ENCODE data around the gene B3GAT1. TPM values are rescaled to one million over a fixed set of nuclear protein-coding genes. Genes with fewer than 3 reads are reported as not detected.

B3GAT1 gene
- total RNA-seq, 4 donors from 2014 or later, result 0.40 to 0.76 TPM; not detected in 2

DNA sequence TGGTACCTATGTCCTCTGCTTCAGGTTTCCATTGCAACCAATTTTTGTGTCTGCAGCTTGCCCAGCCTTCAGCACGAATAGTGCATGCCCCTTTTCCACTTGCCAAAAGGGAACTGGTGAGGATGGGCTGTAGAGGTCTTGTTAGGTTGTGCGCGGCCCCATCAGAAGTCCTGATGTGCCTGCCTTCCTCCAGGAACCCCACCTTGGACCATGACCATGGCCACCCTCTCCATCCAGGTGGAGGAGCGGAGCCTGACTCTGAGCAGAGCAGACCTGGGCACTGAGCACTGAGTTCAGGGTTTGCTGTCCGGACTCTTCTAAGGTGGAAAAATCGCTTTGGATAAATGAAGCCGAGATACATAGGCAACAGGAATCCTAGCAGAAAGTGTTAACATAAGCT, 73.4 kb downstream of the B3GAT1 start:
- DNase-seq, result no peak
- H3K4me1 ChIP-seq, result no peaks in the 10 kb centered on the region
- H3K36me3 ChIP-seq, result no peaks in the 10 kb centered on the region
- no peak for TF ChIP-seq POLR2A (IDR thresholded peaks at IDR 0.05)
- TF ChIP-seq, protein P1, sequence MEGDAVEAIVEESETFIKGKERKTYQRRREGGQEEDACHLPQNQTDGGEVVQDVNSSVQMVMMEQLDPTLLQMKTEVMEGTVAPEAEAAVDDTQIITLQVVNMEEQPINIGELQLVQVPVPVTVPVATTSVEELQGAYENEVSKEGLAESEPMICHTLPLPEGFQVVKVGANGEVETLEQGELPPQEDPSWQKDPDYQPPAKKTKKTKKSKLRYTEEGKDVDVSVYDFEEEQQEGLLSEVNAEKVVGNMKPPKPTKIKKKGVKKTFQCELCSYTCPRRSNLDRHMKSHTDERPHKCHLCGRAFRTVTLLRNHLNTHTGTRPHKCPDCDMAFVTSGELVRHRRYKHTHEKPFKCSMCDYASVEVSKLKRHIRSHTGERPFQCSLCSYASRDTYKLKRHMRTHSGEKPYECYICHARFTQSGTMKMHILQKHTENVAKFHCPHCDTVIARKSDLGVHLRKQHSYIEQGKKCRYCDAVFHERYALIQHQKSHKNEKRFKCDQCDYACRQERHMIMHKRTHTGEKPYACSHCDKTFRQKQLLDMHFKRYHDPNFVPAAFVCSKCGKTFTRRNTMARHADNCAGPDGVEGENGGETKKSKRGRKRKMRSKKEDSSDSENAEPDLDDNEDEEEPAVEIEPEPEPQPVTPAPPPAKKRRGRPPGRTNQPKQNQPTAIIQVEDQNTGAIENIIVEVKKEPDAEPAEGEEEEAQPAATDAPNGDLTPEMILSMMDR (IDR thresholded peaks at IDR 0.05), result no peak
- H3K4me3 ChIP-seq, result no peak overlapping the region
- no peaks in the 10 kb centered on the region for H3K27me3 ChIP-seq
- H3K27ac ChIP-seq, result no peak overlapping the region
- intact Hi-C loops (cut with DNase I; ENCODE audit: low total_unique reads), result no loop called here
- no peaks in the 10 kb centered on the region for H3K9me3 ChIP-seq

DNA sequence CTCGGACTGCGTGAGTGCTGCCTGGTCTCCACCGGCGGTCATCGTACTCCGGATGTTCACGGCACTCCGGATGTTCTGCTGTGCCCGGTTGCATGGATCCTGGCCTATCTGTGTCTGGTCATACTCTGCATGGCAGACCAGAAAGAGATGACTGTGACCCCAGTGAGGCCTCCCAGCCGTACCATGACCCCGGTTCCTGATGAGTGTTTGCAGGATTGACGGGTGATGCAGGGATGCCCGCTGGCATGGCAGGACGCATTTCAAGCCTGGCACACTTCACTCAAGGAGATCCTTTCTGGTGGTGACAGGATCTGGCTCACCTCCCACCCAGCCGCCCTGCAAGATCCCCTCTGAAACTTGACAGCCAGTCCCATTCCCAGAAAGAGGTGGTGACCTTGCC, 74.0 kb downstream of the B3GAT1 start:
- Histone ChIP-seq H3K27ac (no peak overlapping the region), H3K9me3 (no peaks in the 10 kb centered on the region), H3K27me3 (no peaks in the 10 kb centered on the region), H3K4me1 (no peaks in the 10 kb centered on the region), H3K36me3 (no peaks in the 10 kb centered on the region), H3K4me3 (no peak overlapping the region)
- TF ChIP-seq POLR2A (IDR thresholded peaks at IDR 0.05), result no peak
- TF ChIP-seq, protein P1 (IDR thresholded peaks at IDR 0.05), result no peak
- intact Hi-C loops (cut with DNase I; ENCODE audit: low total_unique reads), result no loop called here
- DNase-seq, result no peak

DNA sequence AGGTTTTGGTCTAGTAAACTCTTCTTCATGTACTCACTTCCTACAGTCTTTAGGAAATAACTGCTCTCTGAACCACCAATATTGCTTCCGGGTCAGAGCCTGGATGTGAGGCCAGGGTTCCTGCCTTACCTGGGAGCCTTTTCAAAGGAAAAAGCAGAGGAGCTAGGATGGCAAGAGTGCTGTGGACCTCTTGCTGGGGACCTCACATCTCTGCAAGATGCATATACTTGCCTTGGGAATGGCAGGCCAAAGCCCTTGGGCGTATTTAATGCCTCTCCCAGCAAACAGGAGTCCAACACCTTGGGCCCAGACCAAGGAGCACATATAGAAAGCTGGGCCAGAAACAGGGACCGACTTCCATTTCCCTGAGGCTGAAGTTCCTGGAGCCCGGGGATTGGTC, 75.0 kb downstream of the B3GAT1 start:
- H3K4me3 ChIP-seq, result no peak overlapping the region
- H3K9me3 ChIP-seq, result no peaks in the 10 kb centered on the region
- no peaks in the 10 kb centered on the region for H3K36me3 ChIP-seq
- intact Hi-C loops (cut with DNase I; ENCODE audit: low total_unique reads), result no loop called here
- no peak for DNase-seq
- peaks cover 0 to 4% of the 10 kb centered on the region in 2 donors for H3K4me1 ChIP-seq
- H3K27me3 ChIP-seq, result no peaks in the 10 kb centered on the region
- no peak overlapping the region for H3K27ac ChIP-seq
- TF ChIP-seq POLR2A (IDR thresholded peaks at IDR 0.05), result no peak
- TF ChIP-seq, protein P1 (IDR thresholded peaks at IDR 0.05), result no peak

DNA sequence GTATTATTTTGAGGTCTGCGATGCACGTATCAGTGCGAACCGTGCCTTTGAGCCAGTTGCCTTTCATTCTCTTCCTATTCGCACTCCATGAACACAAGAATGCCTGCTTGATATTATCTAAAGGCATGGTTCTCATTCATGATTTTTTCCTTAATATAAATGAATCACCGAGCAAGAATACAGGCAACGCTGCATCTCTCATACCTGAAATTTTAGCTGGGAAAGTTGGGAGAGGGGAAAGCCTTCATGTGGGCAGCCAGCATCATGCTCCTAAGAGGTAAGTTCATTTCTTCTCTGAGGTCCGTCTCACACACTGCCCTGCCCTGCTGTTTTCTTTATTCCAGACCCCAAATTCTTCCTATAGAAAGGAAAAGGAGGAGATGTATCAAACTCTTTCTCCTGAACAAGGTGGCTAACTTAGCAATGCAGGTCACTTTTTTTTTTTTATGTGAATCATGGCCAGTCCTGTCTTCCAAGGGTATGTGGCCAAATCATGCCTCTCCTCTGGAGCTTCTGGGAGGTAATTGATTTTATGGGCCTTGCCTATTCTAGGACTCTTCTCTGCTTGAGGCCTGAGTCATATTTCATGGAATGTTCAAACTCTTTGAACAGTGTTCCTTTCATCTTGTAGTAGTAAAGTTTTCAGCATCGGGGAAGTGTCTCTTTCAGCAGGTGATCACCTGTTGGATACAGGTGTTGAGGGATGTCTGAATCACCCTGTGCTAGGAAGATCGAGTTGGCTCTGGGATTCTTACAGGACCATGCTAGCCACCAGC, 77.1 kb downstream of the B3GAT1 start:
- H3K36me3 ChIP-seq, result no peaks in the 10 kb centered on the region
- H3K4me3 ChIP-seq, result no peak overlapping the region
- peaks cover 0 to 6% of the 10 kb centered on the region in 2 donors for H3K4me1 ChIP-seq
- no peaks in the 10 kb centered on the region for H3K9me3 ChIP-seq
- no peaks in the 10 kb centered on the region for H3K27me3 ChIP-seq
- no peak for DNase-seq
- H3K27ac ChIP-seq, result no peak overlapping the region
- TF ChIP-seq, protein P1 (IDR thresholded peaks at IDR 0.05), result no peak
- TF ChIP-seq POLR2A (IDR thresholded peaks at IDR 0.05), result no peak
- intact Hi-C loops (cut with DNase I; ENCODE audit: low total_unique reads), result no loop called here

DNA sequence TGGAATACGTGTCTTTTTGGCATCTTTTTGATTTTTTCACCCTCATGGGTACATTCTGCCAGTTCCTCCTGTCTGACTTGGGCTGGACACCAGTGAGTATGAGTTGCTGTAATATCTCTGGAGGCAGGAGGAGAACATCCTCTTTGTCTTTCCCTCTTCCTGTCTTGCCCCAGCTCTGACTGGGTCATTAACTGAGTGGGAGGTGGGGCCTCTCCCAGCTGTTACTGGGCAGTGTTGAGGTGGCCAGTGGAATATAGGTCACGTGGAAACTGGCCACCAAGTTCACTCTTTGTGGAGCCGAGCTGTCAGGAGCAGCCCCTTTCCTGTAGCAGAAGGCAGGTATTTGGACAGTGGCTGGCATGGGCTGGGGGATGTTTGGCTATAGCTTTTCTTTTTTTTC, 78.1 kb downstream of the B3GAT1 start:
- no peak for DNase-seq
- intact Hi-C loops (cut with DNase I; ENCODE audit: low total_unique reads), result no loop called here
- H3K27me3 ChIP-seq, result no peaks in the 10 kb centered on the region
- H3K9me3 ChIP-seq, result no peaks in the 10 kb centered on the region
- H3K27ac ChIP-seq, result no peak overlapping the region
- H3K36me3 ChIP-seq, result no peaks in the 10 kb centered on the region
- TF ChIP-seq, protein P1 (IDR thresholded peaks at IDR 0.05), result no peak
- TF ChIP-seq POLR2A (IDR thresholded peaks at IDR 0.05), result no peak
- no peak overlapping the region for H3K4me3 ChIP-seq
- H3K4me1 ChIP-seq, result peaks cover 0 to 6% of the 10 kb centered on the region in 2 donors
